Kidney capillary endothelial cell (primary cell): ENCODE measurements around the gene RNH1.
"Not testable (repeated sequence)": the region's sequence is repeated elsewhere in the genome, so short reads cannot be mapped to it uniquely, and the experiment has no call there.

Source experiments
- DNase-seq: peaks from one replicate; pipeline ENCODE4 v3.0.0-alpha.2; 2018; ENCODE audit warnings: low spot score

Gene RNH1

GRCh38 chr11:476416-476815 lies 30.6 kb downstream of the RNH1 start:
- DNase-seq, result no peak

GRCh38 chr11:475941-476340 lies 31.1 kb downstream of the RNH1 start:
- no peak for DNase-seq

GRCh38 chr11:474914-475506 lies 32.0 kb downstream of the RNH1 start:
- DNase-seq, result no peak

GRCh38 chr11:473962-474785 lies 32.9 kb downstream of the RNH1 start:
- DNase-seq, result no peak

- no peak for DNase-seq
These were observed 33.6 kb downstream of the RNH1 start for GRCh38 chr11:473415-473814.

- no peak for DNase-seq
These were observed 34.2 kb downstream of the RNH1 start for GRCh38 chr11:472816-473215.

GRCh38 chr11:472272-472671 lies 34.8 kb downstream of the RNH1 start:
- DNase-seq, result no peak

GRCh38 chr11:471468-472145 lies 35.4 kb downstream of the RNH1 start:
- DNase-seq, result no peak

GRCh38 chr11:469684-470560 lies 37.1 kb downstream of the RNH1 start:
- DNase-seq, result peak; percentile 59

- DNase-seq, result not testable (repeated sequence)
These were observed 37.9 kb downstream of the RNH1 start for GRCh38 chr11:469026-469683.

- no peak for DNase-seq
These were observed 38.5 kb downstream of the RNH1 start for GRCh38 chr11:468493-468892.

GRCh38 chr11:468036-468435 lies 39.0 kb downstream of the RNH1 start:
- no peak for DNase-seq

- no peak for DNase-seq
These were observed 41.0 kb downstream of the RNH1 start for GRCh38 chr11:465896-466530.

GRCh38 chr11:464316-464715 lies 42.7 kb downstream of the RNH1 start:
- DNase-seq, result no peak

GRCh38 chr11:462107-462890 lies 44.7 kb downstream of the RNH1 start:
- DNase-seq, result no peak

GRCh38 chr11:461626-462025 lies 45.4 kb downstream of the RNH1 start:
- no peak for DNase-seq

- DNase-seq, result no peak
These were observed 46.5 kb downstream of the RNH1 start for GRCh38 chr11:460331-461199.

GRCh38 chr11:459511-460220 lies 47.4 kb downstream of the RNH1 start:
- no peak for DNase-seq
